CD4-positive, alpha-beta T cell treated with Interleukin-15 for 1 hour (primary cell): Measurements from ENCODE around the gene FBXO9.

ENCODE experiments used
- DNase-seq: peaks from one replicate; pipeline ENCODE4 v3.0.0-alpha.2; 2020

Gene FBXO9

DNA sequence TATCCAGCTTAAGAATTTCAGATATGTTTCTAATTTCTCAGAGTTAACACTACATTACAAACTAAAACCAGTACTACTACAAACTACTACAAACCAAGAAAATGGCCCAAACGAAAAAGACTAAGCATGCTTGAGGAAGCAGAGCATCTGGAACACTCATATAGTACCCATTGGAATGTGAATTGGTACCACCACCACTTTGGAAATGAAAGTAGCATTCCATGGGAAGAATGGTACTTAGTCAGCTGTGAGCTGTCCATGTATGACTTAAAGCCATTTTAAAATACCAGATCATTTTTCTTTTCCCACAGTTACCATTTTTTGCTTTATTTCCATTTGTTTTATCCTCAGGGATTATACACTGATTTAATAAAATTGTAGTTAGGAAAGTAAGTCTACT lies 30.5 kb downstream of the FBXO9 start:
- no peak for DNase-seq

DNA sequence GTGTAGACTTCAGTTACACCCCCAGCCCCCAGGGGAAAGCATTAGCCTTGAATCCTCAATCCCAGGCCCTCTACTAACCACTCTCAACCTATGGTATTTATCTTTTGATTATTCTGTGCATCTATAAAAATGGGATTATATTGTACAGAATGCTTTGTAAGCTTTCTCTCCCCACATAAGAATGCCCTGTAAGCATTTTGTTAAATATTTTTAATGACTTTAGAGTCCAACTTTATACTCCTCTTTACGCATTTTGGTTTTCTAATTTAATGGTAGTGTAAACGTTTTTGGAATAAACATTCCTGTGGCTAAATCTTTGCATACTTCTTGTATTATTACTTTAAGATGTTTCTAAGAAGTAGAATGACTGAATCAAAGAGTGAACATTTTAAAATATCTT lies 35.4 kb downstream of the FBXO9 start:
- DNase-seq = no peak

DNA sequence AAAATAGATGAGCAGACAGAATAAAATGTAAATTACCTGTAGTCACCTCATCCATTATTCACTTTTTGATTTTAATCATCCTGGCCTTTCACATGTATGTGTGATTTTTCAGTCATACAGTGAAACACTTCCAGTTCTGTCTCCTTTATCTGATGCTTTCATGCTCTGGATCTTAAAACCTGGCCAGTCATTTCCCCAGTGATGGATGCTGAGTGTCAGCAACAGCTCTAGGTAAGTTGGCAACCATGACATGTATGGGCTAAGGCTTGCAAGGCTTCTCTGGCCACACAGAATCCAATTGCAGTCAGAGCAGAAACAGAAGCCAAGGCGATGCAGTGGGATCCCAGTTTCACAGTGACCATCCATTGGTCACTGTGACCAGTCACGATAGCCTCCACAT lies 35.8 kb downstream of the FBXO9 start:
- no peak for DNase-seq

DNA sequence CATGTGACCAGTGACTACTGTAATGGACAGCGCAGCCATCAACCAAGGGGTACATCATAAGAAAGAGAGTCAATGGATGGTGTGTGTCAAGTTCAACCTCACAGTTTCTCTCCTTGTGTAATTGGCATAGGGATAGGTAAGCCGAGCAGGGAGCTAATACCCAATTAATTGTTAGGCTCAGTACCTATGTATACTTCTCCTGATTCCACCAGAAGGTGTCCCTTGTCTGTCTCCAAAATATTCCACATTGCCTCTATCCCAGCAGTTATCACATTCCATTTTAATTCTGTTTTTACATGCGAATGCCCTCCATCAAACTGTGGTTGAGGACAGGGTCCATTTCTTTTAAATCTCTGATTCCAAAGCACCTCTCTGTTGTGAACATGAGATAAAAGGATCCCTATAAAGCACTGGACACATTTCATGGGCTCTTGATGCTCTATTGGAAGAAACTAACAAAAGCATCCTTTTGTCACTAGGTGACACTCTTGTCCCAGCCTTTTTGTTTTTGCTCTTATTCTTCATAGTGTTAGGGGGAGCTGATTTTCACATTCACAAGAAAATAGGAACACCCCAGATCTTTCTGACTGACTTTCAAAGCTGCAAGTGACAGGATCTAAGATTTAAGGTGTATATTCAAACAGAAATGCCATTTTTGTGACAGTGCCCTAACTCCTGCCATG lies 38.9 kb downstream of the FBXO9 start:
- DNase-seq = no peak

GRCh38 chr6:53104916-53105315 lies 39.7 kb downstream of the FBXO9 start:
- no peak for DNase-seq

- no peak for DNase-seq
Observed at GRCh38 chr6:53107091-53107490, 41.9 kb downstream of the FBXO9 start.

DNA sequence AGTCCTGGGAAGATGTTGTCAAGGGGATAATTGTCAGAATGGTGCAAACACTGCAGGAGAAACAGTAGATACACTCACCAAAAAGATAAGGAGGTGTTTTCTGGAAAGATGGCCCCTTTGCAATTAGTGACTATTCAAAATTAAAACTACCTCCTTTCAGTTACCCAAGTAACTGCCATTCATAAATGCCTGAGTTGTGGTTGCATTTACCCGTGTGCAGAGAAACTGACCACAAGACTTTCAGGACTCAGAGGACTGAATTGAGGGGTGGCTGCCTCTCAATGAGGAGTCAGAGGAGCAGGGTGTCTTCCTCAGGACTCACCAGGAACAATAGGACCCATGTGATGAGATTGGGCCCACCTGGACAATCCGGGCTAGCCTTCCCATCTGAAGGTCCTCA lies 44.4 kb downstream of the FBXO9 start:
- no peak for DNase-seq

DNA sequence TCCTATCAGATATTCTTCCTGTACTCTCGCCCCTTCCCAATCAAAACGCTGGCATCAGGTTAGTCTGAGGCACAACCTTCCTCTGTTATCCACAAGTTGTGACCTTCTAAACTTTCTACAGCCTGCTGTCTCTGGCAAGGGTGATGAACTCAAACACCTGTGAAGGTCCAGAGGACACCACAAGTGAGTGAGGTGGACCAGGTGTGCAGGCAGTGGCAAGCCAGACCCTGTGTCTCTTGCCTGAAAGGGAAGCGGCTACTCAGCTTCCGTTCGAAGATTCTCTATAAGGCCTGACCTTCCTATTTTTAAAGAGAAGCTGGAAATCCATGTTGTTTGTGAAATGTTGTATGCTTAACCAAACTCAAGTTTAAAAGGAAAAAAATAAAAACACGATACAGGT lies 46.7 kb downstream of the FBXO9 start:
- DNase-seq = no peak

DNA sequence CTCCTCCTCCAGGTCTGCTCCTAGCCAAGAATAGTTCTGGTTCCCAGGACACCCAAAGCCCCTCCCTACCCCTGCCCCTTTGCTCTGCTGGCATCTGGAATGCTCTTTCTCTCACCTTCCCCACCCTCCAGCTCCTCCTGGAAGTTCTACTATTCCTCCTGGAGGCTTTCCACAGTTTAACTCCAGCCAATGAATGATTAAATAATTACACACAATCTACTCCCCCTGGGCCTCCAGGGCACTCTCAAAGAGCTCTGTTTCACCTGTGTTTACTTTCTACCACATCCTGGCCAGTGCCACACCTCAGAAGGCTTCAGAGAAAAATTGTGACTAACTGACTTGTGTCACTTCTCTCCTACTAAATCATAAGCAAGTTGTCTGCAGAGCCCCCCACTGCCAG lies 47.2 kb downstream of the FBXO9 start:
- DNase-seq = no peak

DNA sequence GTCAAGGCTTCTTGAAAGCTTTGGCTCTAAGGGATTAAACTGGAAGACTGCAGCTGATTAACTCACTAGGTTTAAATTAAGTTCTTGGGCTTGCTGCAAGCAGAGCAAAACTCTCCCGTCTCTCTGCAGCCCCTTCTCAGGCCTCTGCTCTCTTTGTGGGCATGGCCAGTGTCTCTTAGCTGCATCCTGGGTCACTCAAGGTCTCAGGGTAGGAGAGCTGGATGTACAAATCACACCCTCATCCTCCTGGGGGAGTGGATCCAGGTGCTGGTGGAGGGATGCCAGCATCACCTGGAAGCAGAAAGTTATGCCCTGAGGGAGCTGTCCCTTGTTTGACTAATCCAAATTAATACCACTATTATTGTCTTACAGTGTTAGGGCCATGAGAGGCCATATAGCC lies 47.7 kb downstream of the FBXO9 start:
- DNase-seq = no peak

DNA sequence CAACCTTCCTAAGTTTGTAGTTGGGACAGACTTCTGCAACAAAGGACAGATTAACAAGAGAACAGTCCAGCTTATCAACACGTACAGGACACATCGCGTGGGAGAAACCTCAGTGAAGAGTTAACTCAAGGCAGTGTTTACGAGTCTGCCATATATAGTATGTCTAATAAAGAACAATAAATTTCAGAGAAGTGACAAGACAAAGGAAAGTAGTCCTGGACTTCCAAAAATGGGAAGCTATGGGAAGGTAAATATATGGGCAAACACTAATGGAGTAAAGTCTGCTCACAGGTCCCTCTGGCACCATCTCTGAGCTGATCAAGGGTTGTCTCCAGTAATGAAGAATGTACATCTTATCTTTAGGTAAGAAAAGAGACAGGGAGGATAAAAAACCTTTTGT lies 48.5 kb downstream of the FBXO9 start:
- DNase-seq = no peak

- DNase-seq = no peak
Observed at GRCh38 chr6:53115113-53115512, 49.9 kb downstream of the FBXO9 start.

DNA sequence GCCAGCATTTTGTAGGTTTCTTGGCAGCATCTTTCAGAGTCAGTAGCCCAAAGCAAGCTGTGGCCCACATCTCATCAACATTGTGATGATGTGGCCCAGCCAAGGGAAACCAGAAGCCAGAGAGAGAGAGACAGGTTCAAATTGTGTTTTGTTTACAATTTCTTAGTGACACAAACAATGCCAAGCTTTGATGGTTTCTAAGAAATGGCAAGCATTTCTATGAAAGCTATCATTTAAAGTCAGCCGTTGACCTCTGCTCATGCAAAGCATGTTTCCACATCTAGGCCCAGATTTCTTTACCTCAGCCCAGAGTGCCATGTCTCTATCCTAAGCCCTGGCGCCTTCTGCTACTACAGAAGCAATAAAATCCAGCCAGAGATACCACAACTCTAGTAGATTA lies 50.5 kb downstream of the FBXO9 start:
- DNase-seq = no peak

DNA sequence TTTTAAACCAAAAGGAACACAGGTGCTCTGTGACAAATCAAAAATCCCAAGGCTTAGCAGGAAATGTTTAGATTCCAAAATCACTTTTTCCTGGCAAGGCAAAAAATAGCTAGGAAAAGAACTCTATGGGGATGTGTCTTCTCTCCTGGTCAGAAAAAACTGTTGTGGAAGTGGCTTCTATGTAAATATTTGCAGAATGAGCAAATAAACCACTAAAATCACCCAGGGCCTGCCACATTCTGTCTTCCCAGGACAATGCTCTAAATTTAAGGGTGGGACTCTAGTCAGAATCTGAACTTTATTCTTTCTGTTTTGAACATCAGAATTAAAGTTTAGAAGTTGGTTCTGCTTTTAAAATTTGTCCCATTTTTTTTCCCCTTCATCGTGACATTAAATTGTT lies 54.1 kb downstream of the FBXO9 start:
- DNase-seq = no peak

DNA sequence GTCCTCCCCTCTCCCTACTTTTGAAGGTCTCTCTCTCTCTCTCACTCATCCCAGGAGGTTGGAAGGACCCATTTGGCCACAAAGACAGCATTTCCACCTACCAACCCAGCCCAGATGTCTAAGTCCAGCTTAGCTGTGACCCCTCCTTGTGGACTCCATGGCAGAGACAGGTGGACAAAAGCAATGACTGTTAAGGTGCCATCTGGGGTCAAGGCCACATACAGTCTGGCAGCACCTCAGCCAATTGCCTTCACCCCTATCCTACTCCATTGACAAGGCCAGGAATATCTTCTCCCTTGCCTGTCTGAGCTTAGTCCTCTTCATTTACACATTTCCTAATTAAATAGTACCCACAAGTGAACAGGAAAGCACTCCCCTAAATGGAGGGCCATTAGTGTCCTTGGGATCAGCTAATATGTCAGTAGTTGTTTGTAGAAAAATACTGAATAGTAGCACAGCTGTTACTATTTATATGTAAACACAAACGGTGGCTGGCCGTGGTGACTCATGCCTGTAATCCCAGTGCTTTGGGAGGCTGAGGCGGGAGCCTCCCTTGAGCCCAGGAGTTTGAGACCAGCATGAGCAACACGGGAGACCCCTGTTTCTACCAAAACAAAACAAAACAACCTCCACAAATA lies 54.7 kb downstream of the FBXO9 start:
- DNase-seq = no peak

DNA sequence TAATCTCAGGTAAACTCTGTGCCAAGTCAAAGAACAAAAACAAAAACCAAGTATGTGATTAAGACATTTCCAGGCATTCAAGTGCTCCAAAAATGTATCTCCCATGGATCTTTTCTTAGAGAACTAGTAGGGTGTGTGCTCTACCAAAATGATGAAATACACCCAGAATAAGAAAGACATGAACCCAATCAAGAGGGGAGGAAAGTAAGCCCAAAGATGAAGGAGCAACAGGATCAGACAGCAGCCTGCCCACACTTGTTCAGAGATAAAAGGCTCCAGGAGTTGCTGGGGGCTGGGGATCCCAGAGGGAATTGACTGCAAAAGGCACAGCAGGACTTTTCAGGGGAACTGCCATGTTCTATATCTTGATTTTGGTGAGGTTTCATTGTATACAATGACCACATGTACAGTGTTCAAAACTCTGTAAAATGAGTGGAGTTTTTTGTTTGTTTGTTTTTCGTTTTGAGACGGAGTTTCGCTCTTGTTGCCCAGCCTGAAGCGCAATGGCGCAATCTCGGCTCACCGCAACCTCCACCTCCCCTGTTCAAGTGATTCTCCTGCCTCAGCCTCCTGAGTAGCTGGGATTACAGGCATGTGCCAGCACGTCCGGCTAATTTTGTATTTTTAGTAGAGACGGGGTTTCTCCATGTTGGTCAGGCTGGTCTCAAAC lies 59.1 kb downstream of the FBXO9 start:
- DNase-seq = no peak

GRCh38 chr6:53125276-53125675 lies 60.1 kb downstream of the FBXO9 start:
- DNase-seq = no peak

DNA sequence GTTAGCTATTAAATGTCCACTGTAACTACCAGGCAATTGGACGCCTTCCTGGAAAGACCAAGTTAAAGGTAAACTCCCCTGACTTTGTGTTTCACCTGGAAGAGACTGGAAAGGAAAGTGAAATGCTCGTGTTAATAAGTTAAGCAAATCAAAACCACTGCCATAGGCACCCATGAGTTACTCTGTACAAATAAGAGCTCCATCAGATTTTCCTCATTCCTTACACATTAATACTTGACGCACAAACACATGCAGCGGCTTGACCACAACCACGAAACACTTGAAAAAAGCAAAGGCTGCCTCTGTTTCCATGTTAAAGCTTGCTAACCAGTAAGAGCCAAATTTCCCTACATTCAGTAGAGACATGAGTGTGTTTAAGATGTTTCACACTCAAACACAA lies 63.6 kb downstream of the FBXO9 start:
- DNase-seq = no peak

DNA sequence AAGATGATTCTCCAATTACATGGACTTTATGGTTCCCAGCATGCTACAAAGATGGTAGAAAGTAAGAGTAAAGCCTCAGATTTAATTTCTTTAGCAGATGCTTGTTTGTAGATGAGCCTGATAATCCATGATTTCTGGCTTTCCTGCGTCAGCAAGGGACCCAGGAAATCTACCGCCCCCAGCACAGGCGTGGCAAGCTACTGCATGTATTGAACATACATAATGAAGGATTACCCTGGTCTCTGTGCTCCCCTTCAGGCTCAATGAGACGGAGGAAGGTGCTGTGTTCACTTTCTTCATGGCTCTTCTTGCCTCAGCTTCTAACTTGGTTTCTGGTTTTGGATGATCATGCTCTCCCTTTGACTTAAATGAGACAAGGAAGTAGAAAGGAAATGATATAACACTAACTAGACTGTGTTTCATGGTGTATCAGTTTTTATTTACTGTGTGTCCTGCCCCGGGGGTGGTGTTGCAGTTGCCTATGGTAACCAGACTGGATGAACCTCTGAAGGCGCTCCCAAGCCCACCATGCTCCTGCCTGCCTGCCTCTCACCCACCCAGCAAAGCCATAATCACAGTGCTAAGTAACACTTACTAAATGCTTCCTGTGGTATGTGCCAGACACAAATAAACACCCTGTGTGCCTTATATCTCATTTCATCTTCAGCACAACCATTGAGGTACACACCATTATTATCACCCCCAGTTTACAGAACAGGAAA lies 65.5 kb downstream of the FBXO9 start:
- DNase-seq = no peak

- DNase-seq = no peak
Observed at GRCh38 chr6:53133961-53134360, 68.8 kb downstream of the FBXO9 start.

DNA sequence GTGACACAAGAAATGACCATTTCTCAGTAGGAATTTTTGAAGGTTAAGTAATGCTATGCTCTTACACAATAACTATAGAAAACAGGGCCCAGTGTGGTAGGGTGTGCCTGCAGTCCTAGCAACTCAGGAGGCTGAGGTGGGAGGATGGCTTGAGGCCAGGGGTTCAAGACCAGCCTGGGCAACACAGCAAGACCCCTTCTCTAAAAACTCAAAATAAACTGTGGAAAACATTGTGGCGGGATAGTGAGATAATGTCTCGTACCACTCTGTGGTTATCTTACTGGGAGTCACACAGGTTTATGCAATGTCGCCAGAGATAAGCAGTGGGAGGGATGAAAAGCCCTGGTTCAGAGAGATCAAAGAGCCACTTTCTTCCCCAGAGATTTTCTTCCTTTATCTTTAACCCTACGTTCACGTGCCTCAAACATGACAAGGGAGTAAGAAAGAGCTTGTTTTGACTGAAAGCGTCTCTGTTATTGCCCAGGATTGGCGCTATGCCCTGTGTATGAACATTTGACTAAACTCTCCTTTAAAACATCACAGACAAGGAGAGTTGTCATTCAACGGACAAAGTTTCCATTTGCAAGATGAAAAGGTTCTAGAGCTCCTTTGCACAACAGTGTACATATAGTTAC lies 69.5 kb downstream of the FBXO9 start:
- DNase-seq = no peak

- DNase-seq = no peak
Observed at GRCh38 chr6:53136000-53136609, 70.9 kb downstream of the FBXO9 start.

DNA sequence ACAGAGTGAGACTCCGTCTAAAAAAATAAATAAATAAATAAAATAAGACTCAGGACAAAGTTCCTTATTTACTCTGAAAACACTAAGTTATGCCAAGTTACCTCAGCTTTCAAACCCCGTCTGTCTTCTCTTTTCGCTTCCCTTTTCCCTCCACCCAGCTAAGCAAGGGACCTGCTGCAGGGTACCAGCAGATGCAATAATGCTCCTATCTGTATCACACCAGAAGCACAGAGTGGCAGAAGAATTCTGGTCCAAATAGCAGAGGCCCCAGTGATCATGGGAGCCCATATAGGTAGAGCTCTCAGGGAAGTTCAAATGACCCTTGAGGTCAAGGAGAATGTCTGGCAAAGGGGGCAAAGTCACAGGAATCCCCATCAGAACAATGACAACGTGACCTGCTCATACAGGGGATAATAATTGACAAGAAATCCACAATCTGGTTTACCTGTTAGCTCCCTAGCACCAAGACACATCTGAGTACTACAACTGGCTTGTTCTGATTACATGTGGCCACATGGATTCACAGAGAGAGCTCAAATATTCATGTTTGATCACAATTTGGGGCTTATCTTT lies 74.7 kb downstream of the FBXO9 start:
- DNase-seq = no peak
